GM23248 (cell line): Measurements from ENCODE around the gene FSIP2. TPM values are rescaled to one million over a fixed set of nuclear protein-coding genes. Genes with fewer than 3 reads are reported as not detected.

ENCODE experiments used
- DNase-seq: peaks from one replicate; pipeline ENCODE4 v3.0.0-alpha.2; 2015
- H2AFZ ChIP-seq: fragments of 200-600 bp; sonication (generic); 2 replicates; pipeline ENCODE4 v1.6.1; 2016; ENCODE audit warnings: antibody characterized with exemption
- H3F3A ChIP-seq: fragments of 200-600 bp; sonication (generic); 2 replicates; pipeline ENCODE4 v1.6.1; 2016; ENCODE audit warnings: mild to moderate bottlenecking, antibody characterized with exemption, mixed run types; ENCODE audit not compliant: insufficient read depth
- H3K27ac ChIP-seq: fragments of 200-600 bp; sonication (generic); 2 replicates; pipeline ENCODE4 v1.5.1; 2016; ENCODE audit warnings: mild to moderate bottlenecking
- H3K27me3 ChIP-seq: fragments of 200-600 bp; sonication (generic); replicated peaks from 2 replicates; pipeline ENCODE4 v1.6.1; 2016; ENCODE audit warnings: mild to moderate bottlenecking; ENCODE audit not compliant: insufficient read depth
- H3K36me3 ChIP-seq: fragments of 200-600 bp; sonication (generic); 2 replicates; pipeline ENCODE4 v1.6.1; 2016; ENCODE audit warnings: low read depth, mild to moderate bottlenecking
- H3K4me1 ChIP-seq: fragments of 200-600 bp; sonication (generic); 2 replicates; pipeline ENCODE4 v1.6.1; 2016; ENCODE audit warnings: mild to moderate bottlenecking; ENCODE audit not compliant: insufficient read depth
- H3K4me2 ChIP-seq: fragments of 200-600 bp; sonication (generic); one replicate; pipeline ENCODE4 v1.6.1; 2016; ENCODE audit warnings: mild to moderate bottlenecking; ENCODE audit not compliant: unreplicated experiment
- H3K4me3 ChIP-seq: fragments of 200-600 bp; sonication (generic); 2 replicates; pipeline ENCODE4 v1.5.1; 2016; ENCODE audit warnings: mild to moderate bottlenecking
- H3K79me2 ChIP-seq: fragments of 200-600 bp; sonication (generic); 2 replicates; pipeline ENCODE4 v1.6.1; 2016; ENCODE audit warnings: mild to moderate bottlenecking; ENCODE audit not compliant: insufficient read depth
- H3K9ac ChIP-seq: fragments of 200-600 bp; sonication (generic); 2 replicates; pipeline ENCODE4 v1.6.1; 2016; ENCODE audit warnings: mild to moderate bottlenecking
- H3K9me2 ChIP-seq: fragments of 200-600 bp; sonication (generic); 2 replicates; pipeline ENCODE4 v1.6.1; 2016; ENCODE audit warnings: mixed run types, mild to moderate bottlenecking, moderate library complexity; ENCODE audit not compliant: insufficient read depth
- H3K9me3 ChIP-seq: fragments of 200-600 bp; sonication (generic); one replicate; pipeline ENCODE4 v1.6.1; 2017; ENCODE audit warnings: low read depth
- H4K20me1 ChIP-seq: fragments of 200-600 bp; sonication (generic); 2 replicates; pipeline ENCODE4 v1.6.0; 2016; ENCODE audit not compliant: insufficient read depth
- EZH2 ChIP-seq: fragments of 200-600 bp; sonication (generic); IDR thresholded peaks from 2 replicates; pipeline ENCODE4 v1.6.1; 2018; ENCODE audit warnings: antibody characterized with exemption, mild to moderate bottlenecking; ENCODE audit not compliant: insufficient read depth, poor library complexity, severe bottlenecking
- EZH2phosphoT487 ChIP-seq: fragments of 200-600 bp; sonication (generic); IDR thresholded peaks from 2 replicates; pipeline ENCODE4 v1.6.1; 2018; ENCODE audit warnings: antibody characterized with exemption, moderate library complexity, mild to moderate bottlenecking, low read depth; ENCODE audit not compliant: insufficient read depth
- WGBS, 2 experiments: methylation state at CpG; one replicate each; pipeline ENCODE4 v1.1.6; 2015 to 2017; ENCODE audit warnings: low lambda C conversion rate in 2 of 2, low coverage in 1 of 2; ENCODE audit errors: missing lambda C conversion rate in 2 of 2; 5-methylcytosine and 5-hydroxymethylcytosine counted together
- in situ Hi-C: fragments of 300-500 bp; cut with MboI; formaldehyde crosslinking; loops from 2 replicates; pipeline ENCODE4 v1.15.0; 2020
- polyA plus RNA-seq: library from polyadenylated mRNA; unstranded; fragments of >200 nt; fragmentation: Nextera tagmentation; extraction: Ambion mirVana; gene quantifications from 2 replicates; pipeline ENCODE4 v1.2.1, GENCODE V29; 2016
- total RNA-seq: library from RNA; depleted of rRNA; stranded (reverse); fragments of >200 nt; shearing (Covaris generic); gene quantifications from 2 replicates; pipeline ENCODE4 v1.2.3, GENCODE V29; 2014

Gene FSIP2
- total and polyA plus RNA-seq, 2 experiments from 2014 or later, result not detected

GRCh38 chr2:185802926-185803325 lies 64.3 kb downstream of the FSIP2 start:
- no peaks in the 10 kb centered on the region for H3K9me2 ChIP-seq
- no peaks in the 10 kb centered on the region for H4K20me1 ChIP-seq
- H3K4me3 ChIP-seq, result no peak overlapping the region
- H3K79me2 ChIP-seq, result no peaks in the 10 kb centered on the region
- in situ Hi-C loops, result no loop called here
- H3K9ac ChIP-seq, result no peak overlapping the region
- DNase-seq, result no peak
- no peaks in the 10 kb centered on the region for H3K9me3 ChIP-seq
- H3K36me3 ChIP-seq, result no peaks in the 10 kb centered on the region
- no peak for TF ChIP-seq EZH2phosphoT487
- no peak for TF ChIP-seq EZH2
- no peaks in the 10 kb centered on the region for H3K4me1 ChIP-seq
- no peaks in the 10 kb centered on the region for H3F3A ChIP-seq
- H3K27ac ChIP-seq, result no peak overlapping the region
- H3K27me3 ChIP-seq, result no peaks in the 10 kb centered on the region
- no peak overlapping the region for H2AFZ ChIP-seq
- H3K4me2 ChIP-seq, result no peak overlapping the region

GRCh38 chr2:185806783-185807182 lies 68.2 kb downstream of the FSIP2 start:
- H3K79me2 ChIP-seq, result no peaks in the 10 kb centered on the region
- in situ Hi-C loops, result no loop called here
- DNase-seq, result no peak
- H3K36me3 ChIP-seq, result no peaks in the 10 kb centered on the region
- no peaks in the 10 kb centered on the region for H3K27me3 ChIP-seq
- no peaks in the 10 kb centered on the region for H3F3A ChIP-seq
- no peaks in the 10 kb centered on the region for H3K4me1 ChIP-seq
- no peaks in the 10 kb centered on the region for H3K9me2 ChIP-seq
- no peak overlapping the region for H2AFZ ChIP-seq
- no peaks in the 10 kb centered on the region for H3K9me3 ChIP-seq
- H3K9ac ChIP-seq, result no peak overlapping the region
- H3K4me2 ChIP-seq, result no peak overlapping the region
- no peak overlapping the region for H3K4me3 ChIP-seq
- no peak overlapping the region for H3K27ac ChIP-seq
- TF ChIP-seq EZH2phosphoT487 (no peak), EZH2 (no peak)
- H4K20me1 ChIP-seq, result no peaks in the 10 kb centered on the region

- Histone ChIP-seq H3F3A (no peaks in the 10 kb centered on the region), H3K9ac (no peak overlapping the region), H3K9me2 (no peaks in the 10 kb centered on the region), H4K20me1 (no peaks in the 10 kb centered on the region), H3K4me2 (no peak overlapping the region), H3K4me3 (no peak overlapping the region), H3K36me3 (no peaks in the 10 kb centered on the region), H2AFZ (no peak overlapping the region), H3K27me3 (no peaks in the 10 kb centered on the region), H3K9me3 (no peaks in the 10 kb centered on the region), H3K79me2 (no peaks in the 10 kb centered on the region), H3K27ac (no peak overlapping the region), H3K4me1 (no peaks in the 10 kb centered on the region)
- peak; percentile 30 for DNase-seq
- TF ChIP-seq EZH2 (no peak), EZH2phosphoT487 (no peak)
- in situ Hi-C loops, result no loop called here
- 25 to 29% methylated on average over 1 of the region's 1 CpG for WGBS, 2 experiments
These were observed 68.7 kb downstream of the FSIP2 start for GRCh38 chr2:185807351-185807750.

- H3K27me3 ChIP-seq, result no peaks in the 10 kb centered on the region
- H3F3A ChIP-seq, result no peaks in the 10 kb centered on the region
- H3K4me2 ChIP-seq, result no peak overlapping the region
- no peaks in the 10 kb centered on the region for H3K4me1 ChIP-seq
- 66 to 79% methylated on average over 2 of the region's 2 CpGs for WGBS, 2 experiments
- H3K9me3 ChIP-seq, result no peaks in the 10 kb centered on the region
- H3K4me3 ChIP-seq, result no peak overlapping the region
- no peaks in the 10 kb centered on the region for H3K36me3 ChIP-seq
- no peak for TF ChIP-seq EZH2phosphoT487
- no peak for TF ChIP-seq EZH2
- H4K20me1 ChIP-seq, result no peaks in the 10 kb centered on the region
- no peak overlapping the region for H2AFZ ChIP-seq
- no peaks in the 10 kb centered on the region for H3K79me2 ChIP-seq
- no peaks in the 10 kb centered on the region for H3K9me2 ChIP-seq
- no peak overlapping the region for H3K9ac ChIP-seq
- in situ Hi-C loops, result no loop called here
- H3K27ac ChIP-seq, result no peak overlapping the region
- no peak for DNase-seq
These were observed 73.0 kb downstream of the FSIP2 start for GRCh38 chr2:185811580-185811979.

GRCh38 chr2:185813707-185814106 lies 75.1 kb downstream of the FSIP2 start:
- Histone ChIP-seq H3K4me2 (no peak overlapping the region), H2AFZ (no peak overlapping the region), H3K27me3 (no peaks in the 10 kb centered on the region), H4K20me1 (no peaks in the 10 kb centered on the region), H3K4me1 (no peaks in the 10 kb centered on the region), H3K9me3 (peaks cover 5% of the 10 kb centered on the region), H3K27ac (no peak overlapping the region), H3K4me3 (no peak overlapping the region), H3K36me3 (no peaks in the 10 kb centered on the region), H3K9me2 (no peaks in the 10 kb centered on the region), H3K9ac (no peak overlapping the region), H3F3A (no peaks in the 10 kb centered on the region), H3K79me2 (no peaks in the 10 kb centered on the region)
- 21 to 37% methylated on average over 2 of the region's 2 CpGs for WGBS, 2 experiments
- in situ Hi-C loops, result no loop called here
- no peak for DNase-seq
- TF ChIP-seq EZH2, result no peak
- no peak for TF ChIP-seq EZH2phosphoT487
